ENCODE results near the gene CGB3.
"Not testable (repeated sequence)": the region's sequence is repeated elsewhere in the genome, so short reads cannot be mapped to it uniquely, and the experiment has no call there.

- TF ChIP-seq CTCF (conservative IDR thresholded peaks at IDR 0.05 in 1 of 2, IDR thresholded peaks at IDR 0.05 in 1 of 2; ENCODE audit: extremely low read depth in 1 of 2, insufficient read depth in 1 of 2, low read depth in 1 of 2, low read length in 2 of 2); EZH2 (IDR thresholded peaks at IDR 0.05; ENCODE audit: borderline replicate concordance, low read length): not testable (repeated sequence)
These were observed 955 bp upstream of the CGB3 start for GRCh38 chr19:49025088-49025487.
